NCI-H1417 (cell line): ENCODE data around the gene SHC4.
A peak's percentile ranks its signal among the peaks of the same experiment; 100 is the strongest.
"Not testable (repeated sequence)": the region's sequence is repeated elsewhere in the genome, so short reads cannot be mapped to it uniquely, and the experiment has no call there.

ENCODE experiments used
- DNase-seq, 3 experiments: peaks; one replicate each; lab custom pipeline; 2025; lab: John Stamatoyannopoulos, UW

The SHC4 gene

GRCh38 chr15:48883699-48884098 is 80.0 kb downstream of the SHC4 start:
- DNase-seq, result no peak

DNA sequence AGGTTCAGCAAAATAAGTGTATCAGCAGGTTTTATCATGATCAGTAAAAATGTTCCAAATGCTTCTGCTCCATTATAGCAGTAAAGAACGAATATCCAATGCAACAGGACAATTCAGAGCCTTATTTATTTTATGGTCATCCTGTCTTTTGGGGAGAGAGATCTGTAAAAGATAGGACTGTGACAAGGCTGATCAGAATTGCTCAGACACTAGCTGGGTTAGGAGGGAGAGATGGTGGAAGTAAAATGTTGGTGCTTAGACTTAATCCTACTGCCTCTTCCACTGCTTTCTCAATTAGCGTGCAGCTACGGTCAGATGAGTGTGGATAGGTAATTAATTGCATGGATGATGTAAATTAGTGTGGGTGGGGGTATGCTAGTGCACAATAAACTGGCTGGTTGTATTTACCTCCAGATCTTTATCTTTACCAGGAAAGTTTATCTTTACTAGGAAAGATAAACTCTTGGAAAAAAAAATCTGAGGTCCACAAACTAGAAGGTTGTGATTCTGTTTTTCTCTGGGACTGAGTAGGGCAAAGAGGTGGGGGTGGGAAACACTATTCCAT is 83.6 kb downstream of the SHC4 start:
- no peak for DNase-seq

- peak; percentile 86 to 94 (median 90) for DNase-seq
Measured at GRCh38 chr15:48877630-48878595, 85.8 kb downstream of the SHC4 start, which contains the start of gene EID1. EID1 (plus strand) TSS chr15:48878134; CDS start chr15:48878177, 43 bp downstream.

GRCh38 chr15:48876057-48876456 is 87.7 kb downstream of the SHC4 start:
- no peak for DNase-seq

DNA sequence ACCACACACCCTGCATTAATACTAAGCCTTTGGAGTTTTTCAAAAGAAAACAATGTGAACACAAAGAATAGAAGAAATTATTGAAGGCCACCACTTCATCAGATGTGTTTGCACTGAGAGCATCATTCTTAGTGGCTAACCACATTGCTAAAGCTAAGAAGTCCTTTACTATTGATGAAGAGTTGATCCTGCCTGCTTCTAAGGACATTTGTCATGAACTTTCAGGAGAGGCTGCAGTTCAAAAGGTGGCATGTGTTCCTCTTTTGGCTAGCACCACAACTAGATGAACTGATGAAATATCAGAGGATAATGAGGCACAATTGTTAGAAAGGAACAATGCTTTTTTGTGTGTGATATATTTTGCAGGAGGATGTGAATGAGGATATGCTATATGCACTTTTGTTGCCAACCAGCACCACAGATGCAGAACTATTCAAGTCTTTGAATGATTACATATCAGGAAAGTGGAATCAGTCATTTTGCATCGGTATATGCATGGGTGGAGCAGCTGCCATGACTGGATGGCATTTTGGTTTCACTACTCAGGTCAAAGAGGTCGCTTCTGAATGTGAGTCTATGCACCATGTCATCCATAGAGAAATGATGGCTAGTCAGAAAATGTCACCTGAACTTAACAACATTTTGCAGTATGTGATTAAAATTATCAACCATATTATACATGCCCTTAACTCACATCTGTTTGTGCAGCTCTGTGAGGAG is 88.3 kb downstream of the SHC4 start:
- DNase-seq, result no peak

- no peak for DNase-seq
Measured at GRCh38 chr15:48872632-48873031, 91.1 kb downstream of the SHC4 start.

GRCh38 chr15:48871542-48871941 is 92.2 kb downstream of the SHC4 start:
- no peak for DNase-seq

GRCh38 chr15:48869966-48870365 is 93.8 kb downstream of the SHC4 start:
- no peak for DNase-seq

GRCh38 chr15:48868536-48868935 is 95.2 kb downstream of the SHC4 start:
- peak in 1 of 3 experiments; percentile 59 for DNase-seq

- no peak for DNase-seq
Measured at GRCh38 chr15:48868023-48868422, 95.7 kb downstream of the SHC4 start.

- no peak for DNase-seq
Measured at GRCh38 chr15:48866141-48866563, 97.6 kb downstream of the SHC4 start.

GRCh38 chr15:48865370-48866079 is 98.2 kb downstream of the SHC4 start:
- DNase-seq, result peak in 2 of 3 experiments; percentile 1 to 8

DNA sequence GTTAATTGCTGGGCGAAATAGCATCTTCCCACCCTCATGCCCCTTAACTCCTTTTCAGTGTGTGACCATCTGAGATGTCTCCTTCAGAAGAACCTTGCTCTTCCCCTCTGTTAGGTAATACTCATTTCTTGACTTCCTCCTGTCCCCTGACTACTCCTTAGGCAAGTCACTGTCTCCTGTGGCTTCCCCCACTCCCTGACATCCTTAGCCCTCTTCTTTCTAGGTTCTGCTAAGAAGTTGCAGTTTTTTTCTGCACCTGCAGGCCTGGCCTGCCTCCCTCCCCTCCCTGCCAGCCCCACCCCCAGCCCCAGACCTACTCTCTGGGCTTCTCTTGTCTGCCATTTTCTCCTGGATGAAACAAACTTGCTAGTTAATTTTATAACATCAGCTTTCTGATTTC is 101.0 kb downstream of the SHC4 start:
- DNase-seq, result no peak

DNA sequence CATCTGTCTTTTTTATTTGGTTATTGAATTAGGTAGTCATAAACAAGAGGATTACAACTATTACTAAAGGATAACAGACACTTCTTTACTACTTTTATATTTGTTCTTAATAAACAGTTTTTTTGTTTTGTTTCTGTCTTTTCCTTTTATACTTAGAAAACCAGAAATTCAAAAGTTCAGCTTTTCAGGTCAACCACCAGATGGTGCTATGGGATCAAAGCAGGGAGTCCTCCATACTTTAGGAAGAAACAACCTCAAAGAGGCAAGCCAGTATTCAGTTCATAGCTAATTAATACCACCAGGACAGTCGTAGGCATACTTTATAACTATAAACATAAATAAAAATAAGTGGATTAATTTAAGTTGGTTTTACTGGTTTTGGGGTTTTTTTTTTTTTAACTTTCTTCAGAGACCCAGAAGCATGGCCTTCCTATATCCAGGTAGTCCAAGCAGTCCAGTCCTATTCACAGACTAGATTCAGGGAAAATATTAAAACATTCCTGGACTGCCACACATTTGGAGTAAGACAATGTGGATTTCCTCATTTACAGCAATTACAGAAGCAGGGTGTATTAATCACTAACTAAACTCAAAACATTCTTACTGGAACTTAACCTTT is 101.8 kb downstream of the SHC4 start:
- DNase-seq, result peak in 2 of 3 experiments; percentile 39 to 67

DNA sequence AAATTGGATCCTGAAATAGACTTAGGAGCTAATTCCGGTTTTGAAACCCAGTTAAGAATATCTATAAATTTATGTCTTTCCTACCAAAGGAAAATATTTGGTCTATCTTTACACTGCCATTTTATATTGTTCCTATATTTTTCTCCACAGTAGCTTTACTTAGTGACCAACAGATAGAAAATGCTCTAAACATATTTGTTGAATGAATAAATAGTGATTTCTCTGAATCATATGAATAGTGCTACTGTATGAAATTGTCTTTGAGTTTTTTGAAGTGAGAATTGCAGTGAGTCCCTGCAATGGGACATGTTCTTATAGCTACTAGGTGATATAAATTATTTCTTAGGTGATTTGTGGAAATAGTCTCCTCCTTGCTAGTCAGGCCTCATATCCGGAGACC is 104.3 kb downstream of the SHC4 start:
- no peak for DNase-seq

DNA sequence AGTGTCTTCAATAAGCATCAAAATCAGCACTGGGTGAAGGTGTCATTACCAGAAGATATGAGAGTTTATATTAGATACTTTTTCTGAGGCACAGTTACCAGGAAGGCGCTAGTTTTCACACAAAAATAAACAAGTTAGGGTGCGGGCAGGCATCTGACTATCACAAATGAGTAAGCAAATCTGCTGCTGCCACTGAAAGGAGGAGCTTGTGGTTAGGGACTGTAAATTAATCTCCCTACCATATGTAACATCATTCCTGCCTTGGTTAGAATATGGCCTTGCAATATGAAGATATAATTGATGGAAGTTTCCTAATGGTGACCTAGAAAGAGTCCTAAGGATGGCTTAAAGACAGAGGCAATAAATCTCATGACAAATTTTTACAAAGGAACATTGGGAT is 105.3 kb downstream of the SHC4 start:
- no peak for DNase-seq

DNA sequence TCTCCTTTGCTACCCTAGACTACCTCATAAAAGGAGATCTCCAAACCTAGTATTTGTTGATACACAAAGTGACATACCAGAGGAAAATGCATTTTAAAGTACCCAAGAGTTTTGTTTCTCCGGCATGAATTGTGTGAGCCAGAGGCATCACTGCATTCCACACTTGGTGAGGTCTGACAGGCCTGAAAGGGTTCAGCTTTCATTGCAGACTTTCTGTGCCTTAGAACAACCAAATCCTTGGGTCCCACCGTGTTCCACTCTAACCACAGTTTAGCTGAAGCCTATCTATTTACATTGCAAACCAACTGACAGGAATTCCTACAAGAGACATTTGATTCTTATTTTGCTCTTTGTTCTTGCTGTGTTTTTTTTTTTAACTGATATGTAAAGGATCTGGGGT is 106.8 kb downstream of the SHC4 start:
- DNase-seq, result no peak

GRCh38 chr15:48855501-48856440 is 107.9 kb downstream of the SHC4 start:
- peak in 2 of 3 experiments; percentile 17 to 32 for DNase-seq

GRCh38 chr15:48854434-48854833 is 109.3 kb downstream of the SHC4 start:
- DNase-seq, result not testable (repeated sequence)

DNA sequence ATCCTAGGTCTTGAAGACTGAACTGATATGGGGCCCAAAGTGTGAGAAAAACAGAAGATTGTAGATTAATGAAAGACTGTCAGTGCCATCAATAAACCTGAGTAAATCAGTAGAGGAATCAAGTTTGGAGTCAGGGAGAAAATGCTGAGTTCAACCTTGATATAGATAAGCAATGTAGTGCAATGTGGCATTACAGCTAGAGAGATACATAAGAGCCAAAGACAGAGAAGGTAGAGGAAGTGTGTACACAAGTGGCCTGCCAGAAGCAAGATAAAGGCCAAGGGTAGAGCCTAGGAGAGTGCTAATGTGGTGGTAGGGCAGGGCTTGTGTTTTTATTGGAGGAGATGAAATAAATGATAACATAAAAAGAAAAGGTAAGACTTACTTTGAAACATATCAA is 111.8 kb downstream of the SHC4 start:
- no peak for DNase-seq
